Progenitor cell of endocrine pancreas (in vitro differentiated cells): ENCODE measurements around the gene SLC10A4. TPM values are rescaled to one million over a fixed set of nuclear protein-coding genes. Genes with fewer than 3 reads are reported as not detected.
"Not testable (repeated sequence)": the region's sequence is repeated elsewhere in the genome, so short reads cannot be mapped to it uniquely, and the experiment has no call there.

Experiments
- DNase-seq: peaks from one replicate; pipeline ENCODE4 v3.0.0; 2021; ENCODE audit warnings: low spot score; ENCODE audit not compliant: unreplicated experiment
- H3K27ac Mint-ChIP-seq: 2 replicates; pipeline ENCODE4 v1.8.0; 2021; ENCODE audit warnings: mild to moderate bottlenecking, moderate library complexity, mixed read lengths
- H3K27me3 Mint-ChIP-seq: 2 replicates; pipeline ENCODE4 v1.8.0; 2021; ENCODE audit warnings: mixed read lengths
- H3K36me3 Mint-ChIP-seq: 2 replicates; pipeline ENCODE4 v1.8.0; 2022; ENCODE audit warnings: mixed read lengths; ENCODE audit not compliant: insufficient read depth
- H3K4me1 Mint-ChIP-seq: 2 replicates; pipeline ENCODE4 v1.8.0; 2021; ENCODE audit warnings: low read depth, mixed read lengths
- H3K4me3 Mint-ChIP-seq: 2 replicates; pipeline ENCODE4 v1.8.0; 2021; ENCODE audit warnings: low read depth, mild to moderate bottlenecking, moderate library complexity, mixed read lengths
- H3K9me3 Mint-ChIP-seq: 2 replicates; pipeline ENCODE4 v1.8.0; 2021; ENCODE audit warnings: low read depth, mixed read lengths
- CTCF ChIP-seq: fragments of 200-600 bp; sonication (generic); IDR thresholded peaks from one replicate; pipeline ENCODE4 v1.5.0; 2021; ENCODE audit warnings: antibody characterized with exemption, mild to moderate bottlenecking; ENCODE audit not compliant: unreplicated experiment
- long read RNA-seq: library from polyadenylated mRNA; unstranded; transcript quantifications from one replicate; pipeline ENCODE4 v2.0.0, GENCODE V29; 2020
- total RNA-seq: library from RNA; stranded (reverse); gene quantifications from 2 replicates; pipeline ENCODE4 v1.2.1, GENCODE V29; 2021

Gene SLC10A4
- 2.5 and 2.7 TPM in 2 replicates for total RNA-seq
- long read RNA-seq: 0 reads

GRCh38 chr4:48483006-48483776, at the start of gene SLC10A4:
Gene SLC10A4 (plus strand): TSS chr4:48483343. CDS start chr4:48483562, 219 bp downstream.
- peak within 1 kb of the TSS; percentile 87 for H3K27ac Mint-ChIP-seq
- peaks cover 55% of the 10 kb centered on the region for H3K27me3 Mint-ChIP-seq

GRCh38 chr4:48436318-48436717, 46.8 kb upstream of the SLC10A4 start:
- Mint-ChIP-seq H3K4me1 (peaks cover 3% of the 10 kb centered on the region), H3K9me3 (peaks cover 8% of the 10 kb centered on the region), H3K27me3 (no peaks in the 10 kb centered on the region), H3K4me3 (no peak overlapping the region), H3K27ac (no peak overlapping the region), H3K36me3 (no peaks in the 10 kb centered on the region)
- DNase-seq: no peak
- TF ChIP-seq CTCF: no peak

More at GRCh38 chr4:48483006-48483776, at the start of gene SLC10A4:
- Mint-ChIP-seq H3K9me3 (no peaks in the 10 kb centered on the region), H3K4me3 (peak within 1 kb of the TSS; percentile 73), H3K4me1 (no peaks in the 10 kb centered on the region), H3K36me3 (no peaks in the 10 kb centered on the region)
- DNase-seq: peak; percentile 32
- TF ChIP-seq CTCF: no peak

GRCh38 chr4:48439988-48440387, 43.2 kb upstream of the SLC10A4 start:
- no peak for TF ChIP-seq CTCF
- Mint-ChIP-seq H3K27ac (no peak overlapping the region), H3K4me1 (no peaks in the 10 kb centered on the region), H3K27me3 (no peaks in the 10 kb centered on the region), H3K36me3 (no peaks in the 10 kb centered on the region), H3K4me3 (no peak overlapping the region), H3K9me3 (peaks cover 5% of the 10 kb centered on the region)
- DNase-seq: no peak

- not testable (repeated sequence) for H3K36me3 Mint-ChIP-seq, DNase-seq, H3K4me3 Mint-ChIP-seq, H3K27me3 Mint-ChIP-seq, H3K4me1 Mint-ChIP-seq, H3K9me3 Mint-ChIP-seq, H3K27ac Mint-ChIP-seq
Measured at GRCh38 chr4:48440914-48441313, 42.2 kb upstream of the SLC10A4 start.

- DNase-seq: no peak
- peak; percentile 68 for TF ChIP-seq CTCF
- no peaks in the 10 kb centered on the region for H3K36me3 Mint-ChIP-seq
- no peaks in the 10 kb centered on the region for H3K9me3 Mint-ChIP-seq
- H3K4me3 Mint-ChIP-seq: no peak overlapping the region
- H3K4me1 Mint-ChIP-seq: no peaks in the 10 kb centered on the region
- H3K27me3 Mint-ChIP-seq: no peaks in the 10 kb centered on the region
- no peak overlapping the region for H3K27ac Mint-ChIP-seq
Measured at GRCh38 chr4:48445704-48446103, 37.4 kb upstream of the SLC10A4 start.

GRCh38 chr4:48446642-48447041, 36.5 kb upstream of the SLC10A4 start:
- H3K36me3 Mint-ChIP-seq: no peaks in the 10 kb centered on the region
- no peak overlapping the region for H3K4me3 Mint-ChIP-seq
- no peaks in the 10 kb centered on the region for H3K27me3 Mint-ChIP-seq
- H3K27ac Mint-ChIP-seq: no peak overlapping the region
- no peaks in the 10 kb centered on the region for H3K9me3 Mint-ChIP-seq
- no peaks in the 10 kb centered on the region for H3K4me1 Mint-ChIP-seq
- DNase-seq: no peak
- TF ChIP-seq CTCF: no peak
